Stomach (tissue), 4 donors: ENCODE measurements around the gene SNAPC1.

Source experiments
- POLR2A ChIP-seq, 4 donors: fragments of 450-650 bp; IDR thresholded peaks; one replicate each; pipeline ENCODE4 v1.6.1; 2016; ENCODE audit warnings: antibody characterized with exemption in 4 of 4, control low read depth in 2 of 4, mild to moderate bottlenecking in 1 of 4, moderate library complexity in 1 of 4
- TF ChIP-seq, protein P1 (sequence below), 7 experiments: fragments of 450-650 bp in 4 of 7; fragments of 200-600 bp in 3 of 7; sonication (generic) in 3 of 7; IDR thresholded peaks; one replicate each; pipeline ENCODE4 v1.5.1; 2016 to 2019; ENCODE audit warnings: antibody characterized with exemption in 7 of 7, control low read depth in 2 of 7, mild to moderate bottlenecking in 1 of 7

GRCh38 chr14:61797309-61797708 is 35.1 kb downstream of the SNAPC1 start:
- TF ChIP-seq, protein P1, sequence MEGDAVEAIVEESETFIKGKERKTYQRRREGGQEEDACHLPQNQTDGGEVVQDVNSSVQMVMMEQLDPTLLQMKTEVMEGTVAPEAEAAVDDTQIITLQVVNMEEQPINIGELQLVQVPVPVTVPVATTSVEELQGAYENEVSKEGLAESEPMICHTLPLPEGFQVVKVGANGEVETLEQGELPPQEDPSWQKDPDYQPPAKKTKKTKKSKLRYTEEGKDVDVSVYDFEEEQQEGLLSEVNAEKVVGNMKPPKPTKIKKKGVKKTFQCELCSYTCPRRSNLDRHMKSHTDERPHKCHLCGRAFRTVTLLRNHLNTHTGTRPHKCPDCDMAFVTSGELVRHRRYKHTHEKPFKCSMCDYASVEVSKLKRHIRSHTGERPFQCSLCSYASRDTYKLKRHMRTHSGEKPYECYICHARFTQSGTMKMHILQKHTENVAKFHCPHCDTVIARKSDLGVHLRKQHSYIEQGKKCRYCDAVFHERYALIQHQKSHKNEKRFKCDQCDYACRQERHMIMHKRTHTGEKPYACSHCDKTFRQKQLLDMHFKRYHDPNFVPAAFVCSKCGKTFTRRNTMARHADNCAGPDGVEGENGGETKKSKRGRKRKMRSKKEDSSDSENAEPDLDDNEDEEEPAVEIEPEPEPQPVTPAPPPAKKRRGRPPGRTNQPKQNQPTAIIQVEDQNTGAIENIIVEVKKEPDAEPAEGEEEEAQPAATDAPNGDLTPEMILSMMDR (IDR thresholded peaks at IDR 0.05) = no peak
- no peak for TF ChIP-seq POLR2A (IDR thresholded peaks at IDR 0.05)
